Measurements from ENCODE around the gene ALOXE3. TPM values are rescaled to one million over a fixed set of nuclear protein-coding genes. Genes with fewer than 3 reads are reported as not detected.

The ALOXE3 gene
- total and polyA plus RNA-seq, 12 donors: not detected

GRCh38 chr17:8084250-8084649 is 34.1 kb downstream of the ALOXE3 start:
- 84 to 88% (median 86%) methylated on average over 6 of the region's 6 CpGs for WGBS, 4 donors
- H3K4me1 ChIP-seq (replicated peaks in 1 of 2): peaks cover 0 to 6% of the 10 kb centered on the region in 2 donors
- H3K4me3 ChIP-seq: no peak overlapping the region
- no peaks in the 10 kb centered on the region for H3K36me3 ChIP-seq (replicated peaks in 1 of 2)
- intact Hi-C loops (cut with DNase I): no loop called here
- TF ChIP-seq POLR2A (IDR thresholded peaks at IDR 0.05): no peak
- TF ChIP-seq, protein P1, sequence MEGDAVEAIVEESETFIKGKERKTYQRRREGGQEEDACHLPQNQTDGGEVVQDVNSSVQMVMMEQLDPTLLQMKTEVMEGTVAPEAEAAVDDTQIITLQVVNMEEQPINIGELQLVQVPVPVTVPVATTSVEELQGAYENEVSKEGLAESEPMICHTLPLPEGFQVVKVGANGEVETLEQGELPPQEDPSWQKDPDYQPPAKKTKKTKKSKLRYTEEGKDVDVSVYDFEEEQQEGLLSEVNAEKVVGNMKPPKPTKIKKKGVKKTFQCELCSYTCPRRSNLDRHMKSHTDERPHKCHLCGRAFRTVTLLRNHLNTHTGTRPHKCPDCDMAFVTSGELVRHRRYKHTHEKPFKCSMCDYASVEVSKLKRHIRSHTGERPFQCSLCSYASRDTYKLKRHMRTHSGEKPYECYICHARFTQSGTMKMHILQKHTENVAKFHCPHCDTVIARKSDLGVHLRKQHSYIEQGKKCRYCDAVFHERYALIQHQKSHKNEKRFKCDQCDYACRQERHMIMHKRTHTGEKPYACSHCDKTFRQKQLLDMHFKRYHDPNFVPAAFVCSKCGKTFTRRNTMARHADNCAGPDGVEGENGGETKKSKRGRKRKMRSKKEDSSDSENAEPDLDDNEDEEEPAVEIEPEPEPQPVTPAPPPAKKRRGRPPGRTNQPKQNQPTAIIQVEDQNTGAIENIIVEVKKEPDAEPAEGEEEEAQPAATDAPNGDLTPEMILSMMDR (IDR thresholded peaks at IDR 0.05): no peak
- H3K27ac ChIP-seq: no peak overlapping the region
- DNase-seq: no peak
- H3K27me3 ChIP-seq: peaks cover 28% of the 10 kb centered on the region
- H3K9me3 ChIP-seq (replicated peaks in 1 of 3): no peaks in the 10 kb centered on the region

DNA sequence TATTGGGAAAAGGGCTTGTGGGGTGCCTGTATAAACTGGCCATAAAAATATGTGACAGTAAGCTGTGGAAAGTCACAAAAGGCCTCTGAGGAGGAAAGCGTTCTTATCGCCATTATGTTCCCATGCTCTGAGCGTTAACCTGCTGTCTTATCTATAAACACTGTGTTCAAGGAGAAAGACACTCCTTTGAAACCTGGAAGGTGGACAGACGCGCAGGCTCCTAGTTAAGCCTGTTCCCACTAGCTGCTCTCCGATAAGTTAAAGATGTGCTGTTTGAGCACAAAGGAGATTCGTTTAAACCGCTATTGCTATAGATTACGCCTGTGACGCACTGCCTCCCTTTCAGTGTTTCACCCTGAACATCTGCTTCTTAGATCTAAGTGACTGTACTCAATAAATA is 36.0 kb downstream of the ALOXE3 start:
- WGBS, 4 donors: 82 to 87% (median 87%) methylated on average over 10 of the region's 10 CpGs
- Histone ChIP-seq H3K27me3 (peaks cover 37% of the 10 kb centered on the region), H3K36me3 (replicated peaks in 1 of 2) (no peaks in the 10 kb centered on the region), H3K9me3 (replicated peaks in 1 of 3) (no peaks in the 10 kb centered on the region), H3K4me3 (no peak overlapping the region), H3K27ac (no peak overlapping the region), H3K4me1 (replicated peaks in 1 of 2) (peaks cover 0 to 8% of the 10 kb centered on the region in 2 donors)
- intact Hi-C loops (cut with DNase I): no loop called here
- no peak for DNase-seq
- no peak for TF ChIP-seq POLR2A (IDR thresholded peaks at IDR 0.05)
- TF ChIP-seq, protein P1 (IDR thresholded peaks at IDR 0.05): no peak

GRCh38 chr17:8081876-8082275 is 36.4 kb downstream of the ALOXE3 start:
- DNase-seq: no peak
- Histone ChIP-seq H3K4me1 (replicated peaks in 1 of 2) (peaks cover 0 to 8% of the 10 kb centered on the region in 2 donors), H3K4me3 (no peak overlapping the region), H3K9me3 (replicated peaks in 1 of 3) (no peaks in the 10 kb centered on the region), H3K27me3 (peaks cover 42% of the 10 kb centered on the region), H3K27ac (no peak overlapping the region), H3K36me3 (replicated peaks in 1 of 2) (no peaks in the 10 kb centered on the region)
- WGBS, 4 donors: 81 to 88% (median 83%) methylated on average over 3 of the region's 3 CpGs
- TF ChIP-seq, protein P1 (IDR thresholded peaks at IDR 0.05): no peak
- no peak for TF ChIP-seq POLR2A (IDR thresholded peaks at IDR 0.05)
- intact Hi-C loops (cut with DNase I): no loop called here

- 46 to 59% (median 58%) methylated on average over 6 to 17 of the region's 17 CpGs for WGBS, 4 donors
- Histone ChIP-seq H3K9me3 (replicated peaks in 1 of 3) (no peaks in the 10 kb centered on the region), H3K27me3 (peaks cover 44% of the 10 kb centered on the region), H3K36me3 (replicated peaks in 1 of 2) (no peaks in the 10 kb centered on the region), H3K27ac (no peak overlapping the region), H3K4me1 (replicated peaks in 1 of 2) (peaks cover 0 to 8% of the 10 kb centered on the region in 2 donors), H3K4me3 (no peak overlapping the region)
- no peak for TF ChIP-seq POLR2A (IDR thresholded peaks at IDR 0.05)
- TF ChIP-seq, protein P1 (IDR thresholded peaks at IDR 0.05): no peak
- no peak for DNase-seq
- intact Hi-C loops (cut with DNase I): no loop called here
Observed at GRCh38 chr17:8080799-8081219, 37.5 kb downstream of the ALOXE3 start.
